HG03432 (cell line): ENCODE results near the gene LETM1.

Experiments used
- ATAC-seq: cut with Tn5 transposase; IDR thresholded peaks from one replicate; pipeline ENCODE4 v1.9.1; 2021; ENCODE audit warnings: mild to moderate bottlenecking, moderate library complexity; ENCODE audit not compliant: unreplicated experiment

LETM1 gene

GRCh38 chr4:1766106-1767060 lies 89.6 kb downstream of the LETM1 start:
- no peak for ATAC-seq

- no peak for ATAC-seq
These were observed 90.4 kb downstream of the LETM1 start for GRCh38 chr4:1765409-1766072.

- ATAC-seq, result no peak
These were observed 91.3 kb downstream of the LETM1 start for GRCh38 chr4:1764670-1765069.

GRCh38 chr4:1763550-1764080 lies 92.3 kb downstream of the LETM1 start:
- no peak for ATAC-seq

- ATAC-seq, result no peak
These were observed 92.8 kb downstream of the LETM1 start for GRCh38 chr4:1763070-1763549.

GRCh38 chr4:1762264-1763010 lies 93.5 kb downstream of the LETM1 start:
- no peak for ATAC-seq
